Measurements from ENCODE around the gene XPC.
"Not testable (repeated sequence)": the region's sequence is repeated elsewhere in the genome, so short reads cannot be mapped to it uniquely, and the experiment has no call there.

Gene XPC

GRCh38 chr3:14123308-14124222 lies 54.8 kb downstream of the XPC start:
- FAIRE-seq (no peak), DNase-seq (ENCODE audit: insufficient read length, low spot score) (no peak)
- peak; percentile 32 for TF ChIP-seq CTCF (IDR thresholded peaks at IDR 0.05; ENCODE audit: insufficient read depth, missing control alignments)

GRCh38 chr3:14122301-14122700 lies 56.1 kb downstream of the XPC start:
- TF ChIP-seq CTCF (IDR thresholded peaks at IDR 0.05; ENCODE audit: insufficient read depth, missing control alignments): no peak
- DNase-seq (ENCODE audit: insufficient read length, low spot score) (no peak), FAIRE-seq (no peak)

GRCh38 chr3:14121859-14122258 lies 56.5 kb downstream of the XPC start:
- no peak for FAIRE-seq
- no peak for DNase-seq (ENCODE audit: insufficient read length, low spot score)
- no peak for TF ChIP-seq CTCF (IDR thresholded peaks at IDR 0.05; ENCODE audit: insufficient read depth, missing control alignments)

- not testable (repeated sequence) for FAIRE-seq; DNase-seq (ENCODE audit: insufficient read length, low spot score)
Observed at GRCh38 chr3:14120921-14121448, 57.4 kb downstream of the XPC start.

GRCh38 chr3:14120111-14120920 lies 58.1 kb downstream of the XPC start:
- FAIRE-seq (no peak), DNase-seq (ENCODE audit: insufficient read length, low spot score) (no peak)
- TF ChIP-seq CTCF (IDR thresholded peaks at IDR 0.05; ENCODE audit: insufficient read depth, missing control alignments): no peak

GRCh38 chr3:14119651-14120050 lies 58.8 kb downstream of the XPC start:
- FAIRE-seq (no peak), DNase-seq (ENCODE audit: insufficient read length, low spot score) (no peak)
- TF ChIP-seq CTCF (IDR thresholded peaks at IDR 0.05; ENCODE audit: insufficient read depth, missing control alignments): no peak
